AG09309 (cell line): ENCODE measurements around the gene TRPM1.

Experiments used
- DNase-seq: peaks from one replicate; pipeline ENCODE4 v3.0.0-alpha.2; 2010; ENCODE audit warnings: low read depth
- H3K4me3 ChIP-seq: 2 replicates; pipeline ENCODE4 v1.5.1; 2011; ENCODE audit warnings: mild to moderate bottlenecking, low read depth, low read length, moderate library complexity; ENCODE audit not compliant: control insufficient read depth
- TF ChIP-seq, protein P1 (sequence below): IDR thresholded peaks from 2 replicates; pipeline ENCODE4 v1.5.1; 2011; ENCODE audit warnings: mild to moderate bottlenecking, low read depth, low read length, inconsistent platforms; ENCODE audit not compliant: insufficient read depth, control insufficient read depth; ENCODE audit errors: missing control alignments

The TRPM1 gene

DNA sequence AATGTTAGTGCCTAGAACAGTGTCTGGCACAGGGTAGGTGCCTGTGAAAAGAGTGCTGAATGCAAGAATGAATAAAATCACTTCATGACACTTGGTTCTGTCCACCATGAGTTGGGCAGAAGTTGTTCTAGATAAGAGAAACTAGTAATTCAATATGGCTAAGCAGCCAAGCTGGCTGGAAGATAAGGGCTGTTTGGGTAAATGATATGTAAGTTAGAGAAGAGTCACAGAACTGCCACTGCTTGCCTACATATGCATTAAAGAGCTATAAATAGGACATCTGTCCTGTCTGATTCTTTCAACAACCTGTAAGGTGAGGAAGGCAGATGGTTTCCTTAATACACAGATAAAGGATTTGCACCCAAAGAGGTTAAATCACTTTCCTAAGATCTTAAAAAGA lies 123.2 kb downstream of the TRPM1 start:
- DNase-seq, result no peak

DNA sequence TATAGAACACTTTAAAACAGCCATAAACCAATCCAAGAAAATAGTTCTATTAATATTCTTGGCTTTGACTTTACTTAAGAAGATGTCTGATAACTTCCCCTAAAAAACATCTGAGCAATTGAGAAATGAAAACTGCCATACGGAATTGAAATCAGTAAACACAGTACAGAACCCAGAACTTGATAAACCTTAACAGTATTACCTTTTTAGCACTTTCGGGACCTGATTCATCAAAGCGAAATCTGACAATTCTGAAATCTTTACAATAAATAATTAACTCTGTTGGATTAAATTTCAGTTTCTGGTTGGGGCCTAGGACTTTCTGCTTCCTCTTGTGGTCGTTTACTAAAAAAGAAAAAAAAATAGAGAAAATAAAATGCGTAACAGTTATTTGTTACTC lies 127.4 kb downstream of the TRPM1 start:
- TF ChIP-seq, protein P1, sequence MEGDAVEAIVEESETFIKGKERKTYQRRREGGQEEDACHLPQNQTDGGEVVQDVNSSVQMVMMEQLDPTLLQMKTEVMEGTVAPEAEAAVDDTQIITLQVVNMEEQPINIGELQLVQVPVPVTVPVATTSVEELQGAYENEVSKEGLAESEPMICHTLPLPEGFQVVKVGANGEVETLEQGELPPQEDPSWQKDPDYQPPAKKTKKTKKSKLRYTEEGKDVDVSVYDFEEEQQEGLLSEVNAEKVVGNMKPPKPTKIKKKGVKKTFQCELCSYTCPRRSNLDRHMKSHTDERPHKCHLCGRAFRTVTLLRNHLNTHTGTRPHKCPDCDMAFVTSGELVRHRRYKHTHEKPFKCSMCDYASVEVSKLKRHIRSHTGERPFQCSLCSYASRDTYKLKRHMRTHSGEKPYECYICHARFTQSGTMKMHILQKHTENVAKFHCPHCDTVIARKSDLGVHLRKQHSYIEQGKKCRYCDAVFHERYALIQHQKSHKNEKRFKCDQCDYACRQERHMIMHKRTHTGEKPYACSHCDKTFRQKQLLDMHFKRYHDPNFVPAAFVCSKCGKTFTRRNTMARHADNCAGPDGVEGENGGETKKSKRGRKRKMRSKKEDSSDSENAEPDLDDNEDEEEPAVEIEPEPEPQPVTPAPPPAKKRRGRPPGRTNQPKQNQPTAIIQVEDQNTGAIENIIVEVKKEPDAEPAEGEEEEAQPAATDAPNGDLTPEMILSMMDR, result no peak
- H3K4me3 ChIP-seq, result no peak overlapping the region
- DNase-seq, result no peak

More for the DNA sequence above, 123.2 kb downstream of the TRPM1 start:
- no peak overlapping the region for H3K4me3 ChIP-seq
- TF ChIP-seq, protein P1, result no peak

DNA sequence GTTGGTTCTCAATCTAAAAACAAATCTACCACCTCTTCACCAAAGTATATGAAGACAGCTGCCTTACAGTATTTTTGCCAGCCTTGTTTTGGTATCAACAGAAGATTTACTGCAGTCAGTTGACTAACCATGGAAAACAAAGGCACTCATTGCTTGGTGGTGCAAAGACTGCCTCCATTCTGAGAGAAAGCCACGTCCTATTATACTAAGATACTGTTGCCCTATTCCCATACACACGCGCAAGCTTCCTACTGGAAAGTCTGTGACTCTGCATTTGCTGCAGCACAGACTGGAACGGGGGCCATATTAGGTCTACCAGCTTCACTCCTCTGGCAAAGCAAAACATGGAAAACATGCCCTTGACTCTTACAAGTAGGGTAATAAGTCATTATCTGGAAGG lies 128.1 kb downstream of the TRPM1 start:
- DNase-seq, result no peak
- no peak overlapping the region for H3K4me3 ChIP-seq
- TF ChIP-seq, protein P1, result no peak

DNA sequence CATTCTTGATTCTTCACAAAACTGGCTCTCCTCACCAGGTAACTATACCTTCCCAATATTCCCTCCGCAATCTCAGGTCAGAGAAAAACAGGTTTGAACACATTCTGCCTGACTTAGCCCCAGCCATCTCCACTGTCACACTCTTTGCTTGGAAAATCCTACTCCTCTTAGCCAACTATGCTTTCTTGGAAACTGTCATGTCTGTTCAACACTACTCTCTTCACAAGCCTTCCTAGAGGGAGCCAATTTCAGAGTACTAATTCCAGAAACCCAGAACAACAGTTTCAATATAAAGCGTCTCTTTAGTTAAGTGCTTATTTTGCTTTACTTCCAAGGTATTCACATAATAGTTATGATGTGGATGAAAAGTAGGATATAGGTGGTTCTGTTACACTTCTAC lies 131.8 kb downstream of the TRPM1 start:
- no peak overlapping the region for H3K4me3 ChIP-seq
- DNase-seq, result no peak
- TF ChIP-seq, protein P1, result no peak

DNA sequence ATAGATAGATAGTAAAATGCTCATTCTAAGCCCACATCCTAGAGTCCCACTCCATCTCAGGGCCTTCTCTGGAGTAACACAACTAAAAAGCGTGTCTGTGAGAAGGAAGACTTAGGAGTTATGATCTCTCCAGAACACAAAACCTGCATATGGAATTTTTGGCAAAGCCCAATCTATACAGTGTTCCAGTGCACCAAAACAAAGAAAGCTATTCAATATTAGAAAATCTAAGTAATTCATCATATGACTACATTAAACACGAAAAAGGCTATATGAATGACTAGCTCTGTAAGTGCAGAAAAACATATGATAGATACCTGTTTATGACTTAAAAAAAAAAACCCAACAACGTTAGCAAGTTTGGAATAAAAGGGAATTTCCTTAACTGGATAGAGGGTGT lies 137.8 kb downstream of the TRPM1 start:
- no peak overlapping the region for H3K4me3 ChIP-seq
- DNase-seq, result no peak
- TF ChIP-seq, protein P1, result no peak

GRCh38 chr15:30962659-30963058 lies 138.9 kb downstream of the TRPM1 start:
- DNase-seq, result no peak
- TF ChIP-seq, protein P1, result no peak
- H3K4me3 ChIP-seq, result no peak overlapping the region

DNA sequence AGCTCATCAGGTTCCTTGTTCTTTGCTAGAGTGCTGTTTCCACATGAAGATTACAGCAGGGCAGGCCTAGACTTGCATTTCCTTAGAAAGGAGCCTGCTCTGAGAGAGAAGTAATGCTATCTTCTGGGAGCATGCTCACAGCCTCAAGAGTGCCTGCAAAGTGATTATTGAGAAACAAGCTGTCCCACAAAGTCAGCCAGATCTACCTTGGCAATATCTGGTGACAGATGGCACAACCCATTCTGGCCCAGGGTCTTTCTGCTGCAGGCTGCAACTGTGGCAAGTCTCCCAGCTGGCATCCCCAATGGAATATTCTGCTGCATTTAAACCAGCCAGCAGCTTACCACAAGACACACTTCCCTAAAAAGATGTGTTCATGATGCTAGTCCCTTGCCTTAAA lies 139.4 kb downstream of the TRPM1 start:
- no peak overlapping the region for H3K4me3 ChIP-seq
- TF ChIP-seq, protein P1, result no peak
- no peak for DNase-seq
